WTC11 (cell line): ENCODE data around the gene TRIP13. TPM values are rescaled to one million over a fixed set of nuclear protein-coding genes. Genes with fewer than 3 reads are reported as not detected.

Experiments
- ATAC-seq: fragments of 200-7000 bp; cut with Tn5 transposase; 2 replicates; pipeline ENCODE4 v1.10.0; 2021; ENCODE audit warnings: mild to moderate bottlenecking, moderate library complexity
- CTCF ChIA-PET: fragments of 300-600 bp; sonication (Branson Sonifier 250); formaldehyde crosslinking; loops from one replicate; lab custom pipeline; 2021; ENCODE audit warnings: antibody characterized with exemption; lab: Charles Lee
- POLR2A ChIA-PET: fragments of 350-600 bp; sonication (Branson Sonifier 250); formaldehyde crosslinking; loops from one replicate; lab custom pipeline; 2021; ENCODE audit warnings: antibody characterized with exemption; lab: Charles Lee
- DNase-seq: peaks from one replicate; pipeline ENCODE4 v3.0.0; 2021; ENCODE audit warnings: low spot score
- H3K27ac Mint-ChIP-seq: 2 replicates; pipeline ENCODE4 v1.8.0; 2021; ENCODE audit warnings: mixed read lengths
- H3K27me3 Mint-ChIP-seq: 2 replicates; pipeline ENCODE4 v1.8.0; 2021; ENCODE audit warnings: low read depth, mild to moderate bottlenecking, moderate library complexity, mixed read lengths
- H3K36me3 Mint-ChIP-seq: 2 replicates; pipeline ENCODE4 v1.8.0; 2021; ENCODE audit warnings: mixed read lengths
- H3K4me1 Mint-ChIP-seq: 2 replicates; pipeline ENCODE4 v1.8.0; 2022; ENCODE audit warnings: mixed read lengths
- H3K4me3 Mint-ChIP-seq: 2 replicates; pipeline ENCODE4 v1.8.0; 2021; ENCODE audit warnings: mild to moderate bottlenecking, moderate library complexity, mixed read lengths
- H3K9me3 Mint-ChIP-seq: 2 replicates; pipeline ENCODE4 v1.8.0; 2021; ENCODE audit warnings: mixed read lengths
- ARID4B ChIP-seq: sonication (generic); formaldehyde crosslinking; IDR thresholded peaks from 2 replicates; pipeline ENCODE4 v1.8.0; 2023; ENCODE audit warnings: missing genetic modification reagents, mild to moderate bottlenecking, borderline replicate concordance
- E2F5 ChIP-seq: sonication (generic); formaldehyde crosslinking; IDR thresholded peaks from 2 replicates; pipeline ENCODE4 v1.8.1; 2022; ENCODE audit warnings: mild to moderate bottlenecking, moderate library complexity, missing genetic modification reagents
- GRHL2 ChIP-seq: fragments of 250-450 bp; sonication (Bioruptor Pico); IDR thresholded peaks from 2 replicates; pipeline ENCODE4 v1.8.0; 2022; ENCODE audit warnings: mild to moderate bottlenecking, moderate library complexity; ENCODE audit not compliant: insufficient replicate concordance, severe bottlenecking
- HMGA2 ChIP-seq: fragments of 250-450 bp; sonication (Bioruptor Pico); IDR thresholded peaks from 2 replicates; pipeline ENCODE4 v1.4.0; 2021; ENCODE audit warnings: mild to moderate bottlenecking, moderate library complexity
- KAT7 ChIP-seq: sonication (generic); formaldehyde crosslinking; IDR thresholded peaks from 2 replicates; pipeline ENCODE4 v1.8.1; 2023; ENCODE audit warnings: missing genetic modification reagents, mild to moderate bottlenecking, borderline replicate concordance
- MAX ChIP-seq: sonication (generic); formaldehyde crosslinking; IDR thresholded peaks from 2 replicates; pipeline ENCODE4 v1.8.0; 2022; ENCODE audit warnings: mild to moderate bottlenecking, missing genetic modification reagents
- NFATC4 ChIP-seq: fragments of 250-450 bp; sonication (Bioruptor Pico); IDR thresholded peaks from 2 replicates; pipeline ENCODE4 v1.9.0; 2021; ENCODE audit warnings: mild to moderate bottlenecking
- NFYB ChIP-seq: sonication (generic); formaldehyde crosslinking; conservative IDR thresholded peaks from 2 replicates; pipeline ENCODE4 v1.8.0; 2022; ENCODE audit warnings: low read depth, missing genetic modification reagents
- OVOL2 ChIP-seq: fragments of 250-450 bp; sonication (Bioruptor Pico); IDR thresholded peaks from 2 replicates; pipeline ENCODE4 v1.9.0; 2021; ENCODE audit warnings: mild to moderate bottlenecking, borderline replicate concordance
- PRDM15 ChIP-seq: sonication (generic); formaldehyde crosslinking; IDR thresholded peaks from 2 replicates; pipeline ENCODE4 v1.8.0; 2022; ENCODE audit warnings: missing genetic modification reagents
- PREB ChIP-seq: sonication (generic); formaldehyde crosslinking; IDR thresholded peaks from 2 replicates; pipeline ENCODE4 v1.8.1; 2022; ENCODE audit warnings: mild to moderate bottlenecking, missing genetic modification reagents, moderate library complexity, borderline replicate concordance
- RELA ChIP-seq: sonication (generic); formaldehyde crosslinking; IDR thresholded peaks from 2 replicates; pipeline ENCODE4 v1.8.1; 2022; ENCODE audit warnings: missing genetic modification reagents, mild to moderate bottlenecking, borderline replicate concordance
- RORB ChIP-seq: fragments of 250-450 bp; sonication (Bioruptor Pico); IDR thresholded peaks from 2 replicates; pipeline ENCODE4 v1.9.0; 2021; ENCODE audit warnings: mild to moderate bottlenecking
- TEAD4 ChIP-seq: sonication (generic); formaldehyde crosslinking; IDR thresholded peaks from 2 replicates; pipeline ENCODE4 v1.8.0; 2022; ENCODE audit warnings: mild to moderate bottlenecking, missing genetic modification reagents
- USF1 ChIP-seq: sonication (generic); formaldehyde crosslinking; IDR thresholded peaks from 2 replicates; pipeline ENCODE4 v1.8.0; 2022; ENCODE audit warnings: mild to moderate bottlenecking, missing genetic modification reagents
- ZNF263 ChIP-seq: sonication (generic); formaldehyde crosslinking; IDR thresholded peaks from 2 replicates; pipeline ENCODE4 v1.8.1; 2022; ENCODE audit warnings: low read depth, mild to moderate bottlenecking, moderate library complexity, missing genetic modification reagents
- ZNF416 ChIP-seq: fragments of 250-450 bp; sonication (Bioruptor Pico); IDR thresholded peaks from 2 replicates; pipeline ENCODE4 v1.9.0; 2021; ENCODE audit warnings: mild to moderate bottlenecking, inconsistent platforms
- ZNF532 ChIP-seq: fragments of 250-450 bp; sonication (Bioruptor Pico); IDR thresholded peaks from 2 replicates; pipeline ENCODE4 v1.9.0; 2021; ENCODE audit warnings: mild to moderate bottlenecking, borderline replicate concordance
- total RNA-seq: library from RNA; stranded (reverse); gene quantifications from 3 replicates; pipeline ENCODE4 v1.2.3, GENCODE V29; 2021

The TRIP13 gene
- total RNA-seq, 1 experiment from 2014 or later = 33.7 TPM

- peak; percentile 25 for DNase-seq
- CTCF ChIA-PET = no interaction called here
Measured at GRCh38 chr5:891117-891836, 1.4 kb upstream of the TRIP13 start.

More at GRCh38 chr5:891117-891836, 1.4 kb upstream of the TRIP13 start:
- peaks cover 19% of the 10 kb centered on the region for H3K4me1 Mint-ChIP-seq
- H3K9me3 Mint-ChIP-seq = no peaks in the 10 kb centered on the region
- no peaks in the 10 kb centered on the region for H3K27me3 Mint-ChIP-seq
- H3K36me3 Mint-ChIP-seq = peaks cover 65% of the 10 kb centered on the region
- ATAC-seq = peak; percentile 65
- POLR2A ChIA-PET = interaction anchor here (1.6 kb wide), 1 partner anchor 12 kb away, joined by 3 read pairs; no protein-coding TSS in a partner anchor
- TF ChIP-seq PREB (no peak), ZNF532 (CRISPR knock-in tag) (no peak), MAX (no peak), ARID4B (no peak), RELA (CRISPR knock-in tag) (no peak), KAT7 (CRISPR knock-in tag) (no peak), RORB (CRISPR knock-in tag) (no peak), PRDM15 (CRISPR knock-in tag) (no peak), ZNF416 (CRISPR knock-in tag) (no peak), E2F5 (CRISPR knock-in tag) (no peak), HMGA2 (CRISPR knock-in tag) (no peak), OVOL2 (CRISPR knock-in tag) (no peak), TEAD4 (no peak), ZNF263 (CRISPR knock-in tag) (no peak), NFYB (CRISPR knock-in tag) (no peak), USF1 (CRISPR knock-in tag) (no peak), GRHL2 (no peak), NFATC4 (CRISPR knock-in tag) (no peak)
- peak overlapping the region; percentile 85 for H3K4me3 Mint-ChIP-seq
- H3K27ac Mint-ChIP-seq = peak overlapping the region; percentile 67
